LNCaP clone FGC (cell line): ENCODE results near the gene PGRMC2.
A peak's percentile ranks its signal among the peaks of the same experiment; 100 is the strongest.

Experiments used
- DNase-seq: peaks from one replicate; pipeline ENCODE4 v3.0.0-alpha.2; 2011; ENCODE audit warnings: low read depth
- H3K4me3 ChIP-seq: 2 replicates; pipeline ENCODE4 v1.5.1; 2011; ENCODE audit warnings: mild to moderate bottlenecking, low read depth, low read length, control low read depth
- CTCF ChIP-seq: IDR thresholded peaks from 2 replicates; pipeline ENCODE4 v1.5.1; 2012; ENCODE audit warnings: mild to moderate bottlenecking; ENCODE audit not compliant: control insufficient read depth, insufficient read depth; ENCODE audit errors: extremely low read depth

PGRMC2 gene

GRCh38 chr4:128287141-128287870 lies at the start of gene PGRMC2:
Gene PGRMC2 (minus strand): TSS chr4:128287813. CDS start chr4:128287790, 23 bp downstream.
- no peak for TF ChIP-seq CTCF
- DNase-seq = no peak
- H3K4me3 ChIP-seq = peak within 1 kb of the TSS; percentile 82

GRCh38 chr4:128335541-128335940 lies 47.9 kb upstream of the PGRMC2 start:
- DNase-seq = no peak
- H3K4me3 ChIP-seq = no peak overlapping the region
- no peak for TF ChIP-seq CTCF

GRCh38 chr4:128334256-128334655 lies 46.6 kb upstream of the PGRMC2 start:
- H3K4me3 ChIP-seq = no peak overlapping the region
- DNase-seq = no peak

GRCh38 chr4:128333309-128334018 lies 45.9 kb upstream of the PGRMC2 start:
- no peak overlapping the region for H3K4me3 ChIP-seq
- DNase-seq = no peak
- TF ChIP-seq CTCF = no peak

More at GRCh38 chr4:128334256-128334655, 46.6 kb upstream of the PGRMC2 start:
- TF ChIP-seq CTCF = no peak

- H3K4me3 ChIP-seq = no peak overlapping the region
- TF ChIP-seq CTCF = no peak
- DNase-seq = no peak
These were observed 44.5 kb upstream of the PGRMC2 start for GRCh38 chr4:128332081-128332480.

GRCh38 chr4:128329638-128330037 lies 42.0 kb upstream of the PGRMC2 start:
- TF ChIP-seq CTCF = no peak
- no peak overlapping the region for H3K4me3 ChIP-seq

GRCh38 chr4:128328106-128328505 lies 40.5 kb upstream of the PGRMC2 start:
- no peak for DNase-seq
- no peak for TF ChIP-seq CTCF
- H3K4me3 ChIP-seq = no peak overlapping the region

More at GRCh38 chr4:128329638-128330037, 42.0 kb upstream of the PGRMC2 start:
- no peak for DNase-seq
